ENCODE measurements around the gene ZRANB3. TPM values are rescaled to one million over a fixed set of nuclear protein-coding genes. Genes with fewer than 3 reads are reported as not detected.

ZRANB3 gene
- total RNA-seq, 1 donor from 2014 or later = 8.9 TPM

Other genes with a start within 250 kb of the ZRANB3 start
- gene R3HDM1, start 266 bp upstream of the ZRANB3 start, total RNA-seq = 39.5 and 44.7 TPM in 2 replicates
- 78.3 and 79.4 TPM in 2 replicates for gene UBXN4, start 210.6 kb upstream of the ZRANB3 start, total RNA-seq